WTC11 (cell line): ENCODE measurements around the gene THRA.

Source experiments
- ATF3 ChIP-seq: sonication (generic); formaldehyde crosslinking; conservative IDR thresholded peaks from 2 replicates; pipeline ENCODE4 v1.8.1; 2022; ENCODE audit warnings: mild to moderate bottlenecking, missing genetic modification reagents
- CREB1 ChIP-seq: sonication (generic); formaldehyde crosslinking; IDR thresholded peaks from 2 replicates; pipeline ENCODE4 v1.8.0; 2023; ENCODE audit warnings: mild to moderate bottlenecking, missing genetic modification reagents
- CTCF ChIP-seq: fragments of 200-600 bp; IDR thresholded peaks from 2 replicates; pipeline ENCODE4 v1.8.0; 2022; ENCODE audit warnings: antibody characterized with exemption
- E2F4 ChIP-seq: sonication (generic); formaldehyde crosslinking; IDR thresholded peaks from 2 replicates; pipeline ENCODE4 v1.8.1; 2022; ENCODE audit warnings: low read depth, mild to moderate bottlenecking, moderate library complexity, missing genetic modification reagents, borderline replicate concordance
- ETV6 ChIP-seq: sonication (generic); formaldehyde crosslinking; IDR thresholded peaks from 2 replicates; pipeline ENCODE4 v1.8.1; 2022; ENCODE audit warnings: mild to moderate bottlenecking, missing genetic modification reagents
- FOXP4 ChIP-seq: sonication (generic); formaldehyde crosslinking; IDR thresholded peaks from 2 replicates; pipeline ENCODE4 v1.8.0; 2022; ENCODE audit warnings: mild to moderate bottlenecking, missing genetic modification reagents
- MAX ChIP-seq: sonication (generic); formaldehyde crosslinking; IDR thresholded peaks from 2 replicates; pipeline ENCODE4 v1.8.0; 2022; ENCODE audit warnings: mild to moderate bottlenecking, missing genetic modification reagents
- USF1 ChIP-seq: sonication (generic); formaldehyde crosslinking; IDR thresholded peaks from 2 replicates; pipeline ENCODE4 v1.8.0; 2022; ENCODE audit warnings: mild to moderate bottlenecking, missing genetic modification reagents
- ZNF263 ChIP-seq: sonication (generic); formaldehyde crosslinking; IDR thresholded peaks from 2 replicates; pipeline ENCODE4 v1.8.1; 2022; ENCODE audit warnings: low read depth, mild to moderate bottlenecking, moderate library complexity, missing genetic modification reagents
- ZNF423 ChIP-seq: fragments of 250-450 bp; sonication (Bioruptor Pico); IDR thresholded peaks from 2 replicates; pipeline ENCODE4 v2.1.2; 2022; ENCODE audit warnings: mild to moderate bottlenecking, moderate library complexity
- ZNF512 ChIP-seq: sonication (generic); formaldehyde crosslinking; IDR thresholded peaks from 2 replicates; pipeline ENCODE4 v1.8.1; 2022; ENCODE audit warnings: missing genetic modification reagents, borderline replicate concordance

- TF ChIP-seq USF1 = no peak
- no peak for TF ChIP-seq ETV6 (CRISPR knock-in tag)
- no peak for TF ChIP-seq FOXP4 (CRISPR knock-in tag)
- TF ChIP-seq ZNF423 = no peak
- TF ChIP-seq ZNF512 (CRISPR knock-in tag) = no peak
- no peak for TF ChIP-seq ZNF263
- TF ChIP-seq MAX (CRISPR knock-in tag) = no peak
- no peak for TF ChIP-seq CTCF
- TF ChIP-seq E2F4 = no peak
- no peak for TF ChIP-seq ATF3 (CRISPR knock-in tag)
- no peak for TF ChIP-seq CREB1 (CRISPR knock-in tag)
Observed at GRCh38 chr17:40018211-40019121, 44.3 kb upstream of the THRA start.
